BLaER1 (cell line): ENCODE data around the gene TMEM204.
"Not testable (repeated sequence)": the region's sequence is repeated elsewhere in the genome, so short reads cannot be mapped to it uniquely, and the experiment has no call there.

ENCODE experiments used
- H3K27ac ChIP-seq: shearing (Covaris generic); formaldehyde crosslinking; 2 replicates; pipeline ENCODE4 v1.8.1; 2022
- H3K27me3 ChIP-seq: shearing (Covaris generic); formaldehyde crosslinking; 2 replicates; pipeline ENCODE4 v1.8.1; 2022
- H3K36me3 ChIP-seq: shearing (Covaris generic); formaldehyde crosslinking; 2 replicates; pipeline ENCODE4 v1.8.1; 2022
- H3K4me1 ChIP-seq: shearing (Covaris generic); formaldehyde crosslinking; 2 replicates; pipeline ENCODE4 v1.8.1; 2022
- H3K4me2 ChIP-seq: shearing (Covaris generic); formaldehyde crosslinking; 2 replicates; pipeline ENCODE4 v1.8.1; 2022
- H3K4me3 ChIP-seq: shearing (Covaris generic); formaldehyde crosslinking; 2 replicates; pipeline ENCODE4 v1.8.1; 2022
- H3K9ac ChIP-seq: shearing (Covaris generic); formaldehyde crosslinking; 2 replicates; pipeline ENCODE4 v1.8.1; 2022
- H3K9me3 ChIP-seq: shearing (Covaris generic); formaldehyde crosslinking; 2 replicates; pipeline ENCODE4 v1.8.1; 2022
- H4K20me1 ChIP-seq: shearing (Covaris generic); formaldehyde crosslinking; 2 replicates; pipeline ENCODE4 v1.8.1; 2022
- Cebpa-rat ChIP-seq: shearing (Covaris generic); IDR thresholded peaks from 2 replicates; pipeline ENCODE4 v1.8.1; 2022

Gene TMEM204

DNA sequence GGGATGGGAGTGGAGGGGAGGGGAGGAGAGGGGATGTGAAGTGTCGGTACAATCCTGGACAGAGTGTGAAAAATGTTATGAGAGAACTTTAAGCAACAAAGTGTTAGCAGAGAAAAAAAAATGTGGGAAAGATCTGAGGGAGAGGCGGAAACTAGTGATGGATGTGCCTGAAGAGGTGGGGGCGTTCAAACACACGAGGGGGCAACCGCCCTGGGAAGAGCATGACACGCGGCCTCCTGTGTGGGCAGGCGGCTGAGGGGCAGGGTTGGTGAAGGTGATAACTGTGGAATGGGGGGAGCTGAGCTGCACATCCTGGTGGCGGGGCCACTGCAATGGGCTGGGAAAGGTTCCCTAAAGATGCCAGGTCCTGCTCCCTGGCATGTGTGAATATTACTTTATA, 48.3 kb downstream of the TMEM204 start:
- H3K9me3 ChIP-seq: peaks cover 10% of the 10 kb centered on the region
- H3K4me1 ChIP-seq: peaks cover 16% of the 10 kb centered on the region
- no peaks in the 10 kb centered on the region for H3K27me3 ChIP-seq
- no peak for TF ChIP-seq Cebpa-rat
- H4K20me1 ChIP-seq: no peaks in the 10 kb centered on the region
- H3K36me3 ChIP-seq: peaks cover 88% of the 10 kb centered on the region
- no peak overlapping the region for H3K9ac ChIP-seq
- no peak overlapping the region for H3K4me3 ChIP-seq
- no peak overlapping the region for H3K27ac ChIP-seq
- peak overlapping the region; percentile 46; the same call in 1 of the 2 replicates for H3K4me2 ChIP-seq

DNA sequence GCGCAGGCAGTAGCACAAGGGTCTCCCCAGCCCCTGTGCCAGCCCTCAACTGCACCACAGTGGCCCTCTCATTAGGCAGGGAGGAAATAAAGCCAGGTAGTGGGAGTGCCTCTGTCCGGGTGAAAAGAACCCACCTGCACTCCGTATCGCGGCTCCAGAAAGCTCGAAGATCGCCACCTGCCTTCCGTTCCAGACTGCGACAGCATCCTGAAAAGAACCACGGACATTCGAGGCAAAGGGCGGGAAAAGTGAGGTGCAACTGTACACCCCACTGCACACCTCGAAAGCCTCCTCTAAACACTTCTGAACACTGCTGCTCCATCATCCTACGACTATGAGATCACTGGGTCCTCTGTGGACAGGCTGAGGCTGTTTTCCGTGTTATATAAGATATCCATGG, 49.7 kb downstream of the TMEM204 start:
- Histone ChIP-seq H3K27ac (peak overlapping the region; percentile 40; the same call in 1 of the 2 replicates), H4K20me1 (no peaks in the 10 kb centered on the region), H3K9ac (no peak overlapping the region), H3K9me3 (peaks cover 10% of the 10 kb centered on the region), H3K4me1 (peaks cover 16% of the 10 kb centered on the region), H3K4me3 (no peak overlapping the region), H3K36me3 (peaks cover 92% of the 10 kb centered on the region), H3K27me3 (no peaks in the 10 kb centered on the region), H3K4me2 (peak overlapping the region; percentile 46)
- TF ChIP-seq Cebpa-rat: no peak

- Histone ChIP-seq H4K20me1 (no peaks in the 10 kb centered on the region), H3K4me1 (peaks cover 16% of the 10 kb centered on the region), H3K4me2 (no peak overlapping the region), H3K4me3 (no peak overlapping the region), H3K9me3 (peaks cover 10% of the 10 kb centered on the region), H3K27me3 (no peaks in the 10 kb centered on the region), H3K27ac (no peak overlapping the region), H3K9ac (peak overlapping the region; percentile 34; the same call in 1 of the 2 replicates), H3K36me3 (peaks cover 90% of the 10 kb centered on the region)
- no peak for TF ChIP-seq Cebpa-rat
These were observed 51.5 kb downstream of the TMEM204 start for GRCh38 chr16:1584926-1585484.

GRCh38 chr16:1590366-1590765, 56.9 kb downstream of the TMEM204 start:
- Histone ChIP-seq H3K27ac (no peak overlapping the region), H4K20me1 (no peaks in the 10 kb centered on the region), H3K9me3 (no peaks in the 10 kb centered on the region), H3K27me3 (no peaks in the 10 kb centered on the region), H3K36me3 (peaks cover 77% of the 10 kb centered on the region), H3K4me3 (no peak overlapping the region), H3K4me2 (no peak overlapping the region), H3K9ac (no peak overlapping the region), H3K4me1 (peaks cover 14% of the 10 kb centered on the region)
- TF ChIP-seq Cebpa-rat: no peak

DNA sequence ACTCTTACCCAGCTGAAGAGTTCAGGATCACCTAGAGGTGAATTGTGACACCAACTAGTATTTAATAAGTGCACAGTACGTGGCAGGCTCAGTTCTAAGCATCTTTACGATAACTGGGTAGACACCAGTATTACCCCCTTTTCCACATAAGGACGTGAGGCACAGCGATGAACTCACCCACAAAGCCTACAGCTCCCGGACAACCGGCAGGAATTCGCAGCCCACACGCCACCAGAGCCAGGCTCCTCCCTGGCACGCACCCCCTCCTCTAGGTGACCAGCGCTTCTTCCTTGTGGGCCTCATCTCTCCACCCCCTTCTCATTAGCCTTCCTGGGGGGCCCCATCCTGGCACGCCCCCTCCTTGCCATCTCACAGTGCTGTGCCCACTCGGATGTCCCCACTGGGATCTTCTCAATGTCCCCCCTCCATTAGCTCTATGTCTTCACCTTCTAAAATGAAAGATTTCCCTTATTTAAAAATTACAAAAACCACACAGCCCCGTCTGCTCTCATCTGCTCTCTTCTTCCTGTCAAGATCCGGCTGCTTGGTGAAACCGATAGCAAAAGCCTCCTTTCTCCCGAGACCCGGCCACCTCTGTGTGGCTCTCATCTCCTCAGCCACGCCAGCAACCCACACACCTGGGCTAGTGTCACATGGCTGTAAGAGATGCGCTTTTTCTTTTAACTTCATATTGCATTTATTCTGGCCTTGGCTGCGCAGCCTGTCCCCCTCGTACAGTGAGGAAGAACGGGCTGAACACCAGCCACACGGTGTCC, 57.7 kb downstream of the TMEM204 start:
- H3K4me1 ChIP-seq: peaks cover 16% of the 10 kb centered on the region
- no peaks in the 10 kb centered on the region for H3K9me3 ChIP-seq
- no peaks in the 10 kb centered on the region for H4K20me1 ChIP-seq
- no peak overlapping the region for H3K4me3 ChIP-seq
- H3K36me3 ChIP-seq: peaks cover 76% of the 10 kb centered on the region
- no peak for TF ChIP-seq Cebpa-rat
- H3K4me2 ChIP-seq: no peak overlapping the region
- no peak overlapping the region for H3K9ac ChIP-seq
- no peaks in the 10 kb centered on the region for H3K27me3 ChIP-seq
- no peak overlapping the region for H3K27ac ChIP-seq

GRCh38 chr16:1592446-1592845, 59.0 kb downstream of the TMEM204 start:
- TF ChIP-seq Cebpa-rat: no peak
- H3K4me1 ChIP-seq: peaks cover 16% of the 10 kb centered on the region
- H3K9ac ChIP-seq: no peak overlapping the region
- H3K4me2 ChIP-seq: no peak overlapping the region
- no peaks in the 10 kb centered on the region for H3K9me3 ChIP-seq
- no peak overlapping the region for H3K27ac ChIP-seq
- H3K4me3 ChIP-seq: no peak overlapping the region
- no peaks in the 10 kb centered on the region for H3K27me3 ChIP-seq
- peaks cover 72% of the 10 kb centered on the region for H3K36me3 ChIP-seq
- no peaks in the 10 kb centered on the region for H4K20me1 ChIP-seq

- not testable (repeated sequence) for H3K27me3 ChIP-seq, H3K4me3 ChIP-seq, H4K20me1 ChIP-seq, H3K27ac ChIP-seq, H3K9ac ChIP-seq, H3K4me2 ChIP-seq, H3K9me3 ChIP-seq
- peaks cover 16% of the 10 kb centered on the region for H3K4me1 ChIP-seq
- peaks cover 51% of the 10 kb centered on the region for H3K36me3 ChIP-seq
These were observed 62.0 kb downstream of the TMEM204 start for GRCh38 chr16:1595511-1595910.

DNA sequence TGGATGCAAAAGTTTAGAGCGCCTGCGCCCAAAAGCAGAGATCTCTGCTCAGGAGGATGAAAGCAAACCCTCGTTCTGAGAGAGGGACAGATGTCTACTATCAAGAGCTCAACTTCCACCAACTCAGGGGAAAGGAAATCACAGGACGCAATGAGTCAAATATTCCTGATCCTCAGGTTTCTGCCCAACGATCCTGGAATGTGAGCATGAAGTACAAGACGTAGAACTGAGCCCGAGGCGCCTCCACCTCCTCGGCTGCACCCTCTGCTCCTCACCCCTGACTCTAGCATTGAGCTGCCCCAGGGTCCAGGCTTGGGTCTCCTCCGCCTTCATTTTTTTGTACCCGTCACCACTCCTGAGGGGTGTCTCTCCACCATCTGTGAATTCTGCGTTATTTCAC, 63.0 kb downstream of the TMEM204 start:
- no peak overlapping the region for H3K4me3 ChIP-seq
- peaks cover 16% of the 10 kb centered on the region for H3K4me1 ChIP-seq
- H3K27me3 ChIP-seq: no peaks in the 10 kb centered on the region
- H3K4me2 ChIP-seq: no peak overlapping the region
- no peak for TF ChIP-seq Cebpa-rat
- H3K27ac ChIP-seq: no peak overlapping the region
- H3K36me3 ChIP-seq: peaks cover 51% of the 10 kb centered on the region
- no peaks in the 10 kb centered on the region; the same call in 1 of the 2 replicates for H3K9me3 ChIP-seq
- H3K9ac ChIP-seq: no peak overlapping the region
- H4K20me1 ChIP-seq: no peaks in the 10 kb centered on the region

DNA sequence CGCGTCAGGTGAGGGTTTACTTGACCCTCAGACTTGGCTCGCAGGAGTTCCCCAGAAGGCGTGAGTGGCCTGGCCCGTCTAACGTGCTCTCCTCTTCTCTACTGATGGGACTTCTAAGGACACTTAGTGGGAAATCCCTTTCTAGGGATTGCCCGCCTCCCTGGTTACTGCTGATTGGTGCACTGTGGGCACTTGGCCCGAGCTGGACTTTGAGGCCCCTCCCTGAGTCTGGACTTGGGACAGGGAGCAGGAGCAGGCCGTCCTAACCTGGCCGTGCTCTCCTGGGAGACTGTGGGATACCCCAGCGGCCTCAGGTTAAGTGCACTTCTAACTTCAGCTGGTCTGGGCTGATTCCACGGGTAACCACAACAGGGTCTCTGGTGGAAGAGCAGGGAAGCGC, 63.7 kb downstream of the TMEM204 start:
- Histone ChIP-seq H3K4me3 (no peak overlapping the region), H3K9ac (no peak overlapping the region), H3K4me2 (no peak overlapping the region), H3K4me1 (peaks cover 16% of the 10 kb centered on the region), H3K36me3 (peaks cover 51% of the 10 kb centered on the region), H3K27me3 (no peaks in the 10 kb centered on the region), H3K27ac (no peak overlapping the region), H4K20me1 (no peaks in the 10 kb centered on the region), H3K9me3 (no peaks in the 10 kb centered on the region; the same call in 1 of the 2 replicates)
- no peak for TF ChIP-seq Cebpa-rat

GRCh38 chr16:1601031-1601430, 67.6 kb downstream of the TMEM204 start:
- no peaks in the 10 kb centered on the region; the same call in 1 of the 2 replicates for H3K9me3 ChIP-seq
- H3K27me3 ChIP-seq: no peaks in the 10 kb centered on the region
- TF ChIP-seq Cebpa-rat: no peak
- no peak overlapping the region for H3K9ac ChIP-seq
- no peak overlapping the region for H3K27ac ChIP-seq
- H3K36me3 ChIP-seq: peaks cover 57% of the 10 kb centered on the region
- H4K20me1 ChIP-seq: no peaks in the 10 kb centered on the region
- no peak overlapping the region for H3K4me3 ChIP-seq
- H3K4me1 ChIP-seq: no peaks in the 10 kb centered on the region
- no peak overlapping the region for H3K4me2 ChIP-seq
